Measurements from ENCODE around the gene CSNK2A3.

Gene CSNK2A3

DNA sequence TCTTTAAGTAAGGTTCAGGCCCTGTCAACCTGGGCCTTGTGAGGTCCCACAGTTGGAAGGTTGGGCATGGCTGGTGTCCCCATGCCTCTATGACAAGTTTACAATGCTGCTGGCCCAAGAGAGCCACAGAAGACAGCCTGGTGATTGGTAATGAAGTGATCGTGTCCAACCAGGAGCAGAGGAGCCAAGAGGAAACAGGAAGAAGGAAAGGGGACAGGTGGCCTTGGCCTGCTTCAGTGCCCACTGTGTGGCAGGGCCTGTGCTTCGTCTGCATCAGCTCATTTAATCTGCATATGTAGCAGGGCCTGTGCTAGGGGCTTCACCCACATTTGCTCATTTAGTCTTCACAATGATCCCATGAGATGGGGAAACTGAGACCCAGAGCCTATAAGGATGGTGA lies 42.1 kb upstream of the CSNK2A3 start:
- no peak overlapping the region for H3K4me3 ChIP-seq (replicated peaks; ENCODE audit: insufficient read depth, low read length)
- no peaks in the 10 kb centered on the region for H3K27me3 ChIP-seq (ENCODE audit: insufficient read depth, poor library complexity, severe bottlenecking)
- TF ChIP-seq GABPA (IDR thresholded peaks at IDR 0.05; ENCODE audit: low read depth) = no peak
- TF ChIP-seq, protein P1, sequence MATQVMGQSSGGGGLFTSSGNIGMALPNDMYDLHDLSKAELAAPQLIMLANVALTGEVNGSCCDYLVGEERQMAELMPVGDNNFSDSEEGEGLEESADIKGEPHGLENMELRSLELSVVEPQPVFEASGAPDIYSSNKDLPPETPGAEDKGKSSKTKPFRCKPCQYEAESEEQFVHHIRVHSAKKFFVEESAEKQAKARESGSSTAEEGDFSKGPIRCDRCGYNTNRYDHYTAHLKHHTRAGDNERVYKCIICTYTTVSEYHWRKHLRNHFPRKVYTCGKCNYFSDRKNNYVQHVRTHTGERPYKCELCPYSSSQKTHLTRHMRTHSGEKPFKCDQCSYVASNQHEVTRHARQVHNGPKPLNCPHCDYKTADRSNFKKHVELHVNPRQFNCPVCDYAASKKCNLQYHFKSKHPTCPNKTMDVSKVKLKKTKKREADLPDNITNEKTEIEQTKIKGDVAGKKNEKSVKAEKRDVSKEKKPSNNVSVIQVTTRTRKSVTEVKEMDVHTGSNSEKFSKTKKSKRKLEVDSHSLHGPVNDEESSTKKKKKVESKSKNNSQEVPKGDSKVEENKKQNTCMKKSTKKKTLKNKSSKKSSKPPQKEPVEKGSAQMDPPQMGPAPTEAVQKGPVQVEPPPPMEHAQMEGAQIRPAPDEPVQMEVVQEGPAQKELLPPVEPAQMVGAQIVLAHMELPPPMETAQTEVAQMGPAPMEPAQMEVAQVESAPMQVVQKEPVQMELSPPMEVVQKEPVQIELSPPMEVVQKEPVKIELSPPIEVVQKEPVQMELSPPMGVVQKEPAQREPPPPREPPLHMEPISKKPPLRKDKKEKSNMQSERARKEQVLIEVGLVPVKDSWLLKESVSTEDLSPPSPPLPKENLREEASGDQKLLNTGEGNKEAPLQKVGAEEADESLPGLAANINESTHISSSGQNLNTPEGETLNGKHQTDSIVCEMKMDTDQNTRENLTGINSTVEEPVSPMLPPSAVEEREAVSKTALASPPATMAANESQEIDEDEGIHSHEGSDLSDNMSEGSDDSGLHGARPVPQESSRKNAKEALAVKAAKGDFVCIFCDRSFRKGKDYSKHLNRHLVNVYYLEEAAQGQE (IDR thresholded peaks at IDR 0.05; ENCODE audit: insufficient replicate concordance, low read depth) = no peak
- TF ChIP-seq, protein P2, sequence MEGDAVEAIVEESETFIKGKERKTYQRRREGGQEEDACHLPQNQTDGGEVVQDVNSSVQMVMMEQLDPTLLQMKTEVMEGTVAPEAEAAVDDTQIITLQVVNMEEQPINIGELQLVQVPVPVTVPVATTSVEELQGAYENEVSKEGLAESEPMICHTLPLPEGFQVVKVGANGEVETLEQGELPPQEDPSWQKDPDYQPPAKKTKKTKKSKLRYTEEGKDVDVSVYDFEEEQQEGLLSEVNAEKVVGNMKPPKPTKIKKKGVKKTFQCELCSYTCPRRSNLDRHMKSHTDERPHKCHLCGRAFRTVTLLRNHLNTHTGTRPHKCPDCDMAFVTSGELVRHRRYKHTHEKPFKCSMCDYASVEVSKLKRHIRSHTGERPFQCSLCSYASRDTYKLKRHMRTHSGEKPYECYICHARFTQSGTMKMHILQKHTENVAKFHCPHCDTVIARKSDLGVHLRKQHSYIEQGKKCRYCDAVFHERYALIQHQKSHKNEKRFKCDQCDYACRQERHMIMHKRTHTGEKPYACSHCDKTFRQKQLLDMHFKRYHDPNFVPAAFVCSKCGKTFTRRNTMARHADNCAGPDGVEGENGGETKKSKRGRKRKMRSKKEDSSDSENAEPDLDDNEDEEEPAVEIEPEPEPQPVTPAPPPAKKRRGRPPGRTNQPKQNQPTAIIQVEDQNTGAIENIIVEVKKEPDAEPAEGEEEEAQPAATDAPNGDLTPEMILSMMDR (IDR thresholded peaks at IDR 0.05; ENCODE audit: insufficient read depth, low read length) = no peak
- H3K27ac ChIP-seq (replicated peaks) = no peak overlapping the region
- DNase-seq (ENCODE audit: low read depth in 1 of 2, low spot score in 1 of 2) = no peak

DNA sequence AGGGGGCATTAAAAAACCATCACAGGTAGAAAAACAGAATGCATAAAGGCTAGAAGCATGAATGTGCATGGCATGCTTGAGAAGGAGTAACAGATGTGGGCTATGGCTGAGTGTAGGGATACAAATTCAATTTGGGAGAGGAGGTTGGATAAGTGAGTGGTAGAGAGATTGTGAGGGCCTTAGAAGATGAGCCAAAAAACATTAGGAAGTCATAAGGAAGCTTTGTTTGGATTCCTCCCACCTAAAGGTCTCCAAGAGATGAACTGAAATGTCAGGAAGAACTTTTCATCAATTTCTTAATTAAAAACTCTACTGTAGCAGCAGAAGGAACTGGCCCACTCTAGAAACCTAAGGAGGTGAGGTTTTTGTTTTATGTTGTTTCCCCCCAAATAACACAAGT lies 41.2 kb upstream of the CSNK2A3 start:
- TF ChIP-seq POLR2AphosphoS5 (IDR thresholded peaks at IDR 0.05; ENCODE audit: low read depth) (no peak), SPI1 (IDR thresholded peaks at IDR 0.05; ENCODE audit: borderline replicate concordance, low read depth) (no peak), GABPA (IDR thresholded peaks at IDR 0.05; ENCODE audit: low read depth) (no peak)
- TF ChIP-seq, protein P1 (IDR thresholded peaks at IDR 0.05; ENCODE audit: insufficient replicate concordance, low read depth) = no peak
- TF ChIP-seq, protein P2 (IDR thresholded peaks at IDR 0.05; ENCODE audit: insufficient read depth, low read length) = no peak
- no peaks in the 10 kb centered on the region for H3K27me3 ChIP-seq (ENCODE audit: insufficient read depth, poor library complexity, severe bottlenecking)
- DNase-seq (ENCODE audit: low read depth in 1 of 2, low spot score in 1 of 2) = no peak

DNA sequence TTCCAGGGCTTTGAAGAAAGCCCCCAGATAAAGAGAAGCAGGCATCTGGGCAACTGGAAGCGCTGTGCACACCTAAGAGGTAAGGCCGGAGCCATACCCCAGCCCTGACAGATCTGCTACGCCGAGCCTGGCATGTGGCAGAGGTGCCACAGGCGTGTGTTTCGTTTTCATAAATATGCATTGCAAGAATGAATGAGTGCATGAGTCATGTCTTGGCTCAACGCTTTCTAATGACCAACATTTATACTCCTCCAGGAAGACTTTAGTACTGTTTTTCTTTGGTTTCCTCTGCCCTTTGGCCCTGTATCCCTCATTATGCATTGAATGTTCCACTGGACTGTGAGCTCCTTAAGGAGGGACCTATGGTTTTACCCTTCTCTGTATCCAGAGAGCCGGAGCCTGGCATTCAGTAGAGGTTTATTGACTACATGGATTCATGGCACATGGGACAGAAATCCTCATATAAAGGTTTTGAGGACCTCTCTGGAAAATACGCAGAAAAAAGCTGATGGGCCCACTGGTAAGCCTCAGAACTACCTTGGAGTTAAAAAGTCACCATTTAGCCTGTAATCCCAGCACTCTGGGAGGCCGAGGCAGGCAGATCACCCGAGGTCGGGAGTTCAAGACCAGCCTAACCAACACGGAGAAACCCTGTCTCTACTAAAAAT lies 38.9 kb upstream of the CSNK2A3 start:
- Histone ChIP-seq H3K27me3 (ENCODE audit: insufficient read depth, poor library complexity, severe bottlenecking) (no peaks in the 10 kb centered on the region), H3K4me3 (replicated peaks; ENCODE audit: insufficient read depth, low read length) (no peak overlapping the region), H3K27ac (replicated peaks) (no peak overlapping the region)
- TF ChIP-seq, protein P2 (IDR thresholded peaks at IDR 0.05; ENCODE audit: insufficient read depth, low read length) = no peak
- TF ChIP-seq GABPA (IDR thresholded peaks at IDR 0.05; ENCODE audit: low read depth) (no peak), SPI1 (IDR thresholded peaks at IDR 0.05; ENCODE audit: borderline replicate concordance, low read depth) (no peak), POLR2AphosphoS5 (IDR thresholded peaks at IDR 0.05; ENCODE audit: low read depth) (no peak)
- TF ChIP-seq, protein P1 (IDR thresholded peaks at IDR 0.05; ENCODE audit: insufficient replicate concordance, low read depth) = no peak
- no peak for DNase-seq (ENCODE audit: low read depth in 1 of 2, low spot score in 1 of 2)

More for the DNA sequence above, 41.2 kb upstream of the CSNK2A3 start:
- H3K27ac ChIP-seq (replicated peaks) = no peak overlapping the region
- no peak overlapping the region for H3K4me3 ChIP-seq (replicated peaks; ENCODE audit: insufficient read depth, low read length)
